Activated T-cell treated with anti-CD3 and anti-CD28 coated beads for 1 hour (primary cell): ENCODE data around the gene KCTD21.
"Not testable (repeated sequence)": the region's sequence is repeated elsewhere in the genome, so short reads cannot be mapped to it uniquely, and the experiment has no call there.

ENCODE experiments used
- DNase-seq: peaks from one replicate; pipeline ENCODE4 v3.0.0-alpha.2; 2020; ENCODE audit warnings: low read depth

The KCTD21 gene, protein sequence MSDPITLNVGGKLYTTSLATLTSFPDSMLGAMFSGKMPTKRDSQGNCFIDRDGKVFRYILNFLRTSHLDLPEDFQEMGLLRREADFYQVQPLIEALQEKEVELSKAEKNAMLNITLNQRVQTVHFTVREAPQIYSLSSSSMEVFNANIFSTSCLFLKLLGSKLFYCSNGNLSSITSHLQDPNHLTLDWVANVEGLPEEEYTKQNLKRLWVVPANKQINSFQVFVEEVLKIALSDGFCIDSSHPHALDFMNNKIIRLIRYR

GRCh38 chr11:78188286-78189173 is at the start of gene KCTD21, which contains the start of gene USP35:
TSS of gene KCTD21 (minus strand) at chr11:78188626. CDS start at chr11:78174554, 14,072 bp downstream.
TSS of gene USP35 (plus strand) at chr11:78188919. CDS start at chr11:78196246, 7,327 bp downstream.
- DNase-seq: peak; percentile 82

DNA sequence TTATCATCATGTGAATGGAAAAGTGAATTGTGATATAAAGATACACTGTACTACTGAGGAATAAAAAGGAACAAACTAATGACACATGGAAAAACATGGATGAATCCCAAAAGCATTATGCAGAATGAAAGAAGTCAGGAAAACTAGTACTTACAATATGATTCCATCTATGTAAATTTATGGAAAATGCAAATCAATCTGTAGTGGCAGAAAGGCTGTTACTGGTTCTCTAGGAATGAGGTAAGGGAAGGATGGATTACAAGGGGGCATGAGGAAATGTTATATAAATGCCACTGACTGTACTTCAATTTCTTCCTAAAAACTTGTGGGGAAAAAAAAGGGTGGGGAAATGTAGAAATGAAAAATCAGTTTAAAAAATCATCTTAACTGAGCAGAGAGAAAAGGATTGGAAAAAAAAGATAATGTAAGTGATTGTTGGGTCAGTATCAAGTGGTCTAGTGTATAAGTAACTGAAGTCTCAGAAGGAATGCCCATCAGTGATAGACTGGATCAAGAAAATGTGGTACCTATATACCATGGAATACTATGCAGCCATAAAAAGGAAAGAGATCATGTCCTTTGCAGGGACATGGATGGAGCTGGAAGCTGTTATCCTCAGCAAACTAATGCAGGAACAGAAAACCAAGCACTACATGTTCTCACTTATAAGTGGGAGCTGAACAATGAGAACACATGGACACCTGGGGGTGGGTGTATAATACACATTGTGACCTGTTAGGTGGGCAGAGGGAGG is 49.0 kb upstream of the KCTD21 start:
- no peak for DNase-seq

GRCh38 chr11:78234006-78234405 is 45.6 kb upstream of the KCTD21 start:
- no peak for DNase-seq

DNA sequence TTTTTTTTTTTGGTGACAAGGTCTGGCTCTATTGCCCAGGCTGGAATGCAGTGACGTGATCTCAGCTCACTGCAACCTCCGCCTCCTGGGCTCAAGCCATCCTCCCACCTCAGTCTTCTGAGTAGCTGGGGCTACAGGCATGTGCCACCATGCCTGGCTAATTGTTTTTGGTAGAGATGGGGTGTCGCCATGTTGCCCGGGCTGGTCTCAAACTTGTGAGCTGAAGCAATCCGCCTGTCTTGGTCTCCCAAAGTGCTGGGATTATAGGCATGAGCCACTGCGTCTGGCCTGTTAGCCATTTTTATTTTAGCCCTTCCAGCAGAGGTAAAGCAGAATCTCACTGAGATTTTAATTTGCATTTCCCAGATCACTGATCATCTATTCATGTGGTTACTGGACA is 44.6 kb upstream of the KCTD21 start:
- not testable (repeated sequence) for DNase-seq

DNA sequence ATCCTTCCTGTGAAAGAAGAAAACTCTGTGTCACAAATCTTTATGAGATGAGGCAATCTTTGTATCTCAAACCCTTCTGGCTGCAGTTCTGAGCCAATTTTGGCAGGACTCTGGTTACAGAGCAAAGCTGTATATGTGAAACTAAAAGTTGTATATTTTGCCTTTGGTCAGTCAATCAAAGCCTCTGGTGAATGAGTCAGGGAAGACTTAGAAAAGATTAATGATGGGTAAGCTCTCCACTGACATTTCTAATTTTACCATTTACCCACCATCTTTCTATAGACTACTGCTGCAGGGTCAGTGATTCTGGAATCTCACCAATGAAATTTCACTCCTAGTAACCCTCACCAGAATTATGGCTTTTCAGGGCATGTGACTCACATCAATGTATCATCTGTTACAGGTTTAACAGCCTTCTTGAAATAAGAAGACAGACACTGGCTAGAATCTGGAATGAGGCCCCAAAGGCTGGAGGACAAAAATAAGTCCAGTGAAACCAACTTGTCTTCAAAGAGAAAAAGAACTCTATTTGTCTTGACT is 43.6 kb upstream of the KCTD21 start:
- DNase-seq: no peak

- DNase-seq: no peak
Measured at GRCh38 chr11:78230161-78230877, 41.9 kb upstream of the KCTD21 start.

DNA sequence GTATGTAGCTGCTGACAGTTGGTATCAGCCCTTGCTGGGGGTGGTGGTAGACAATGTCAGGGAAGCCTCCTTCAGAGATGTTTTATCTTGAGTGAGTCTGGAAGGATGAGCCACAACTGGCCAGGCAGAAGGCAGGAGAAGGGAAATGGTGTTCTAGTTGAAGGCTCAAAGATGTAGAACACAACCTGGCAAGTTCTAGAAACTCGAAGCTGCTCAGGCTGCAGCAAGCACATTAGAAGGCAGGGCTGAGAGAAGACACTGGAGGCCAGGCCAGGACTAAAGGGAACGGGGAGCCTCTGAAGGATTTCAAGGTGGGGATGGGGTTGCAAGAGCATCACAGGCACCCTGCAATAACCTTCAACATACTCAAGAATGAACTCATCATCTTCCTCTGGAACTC is 40.7 kb upstream of the KCTD21 start:
- no peak for DNase-seq

DNA sequence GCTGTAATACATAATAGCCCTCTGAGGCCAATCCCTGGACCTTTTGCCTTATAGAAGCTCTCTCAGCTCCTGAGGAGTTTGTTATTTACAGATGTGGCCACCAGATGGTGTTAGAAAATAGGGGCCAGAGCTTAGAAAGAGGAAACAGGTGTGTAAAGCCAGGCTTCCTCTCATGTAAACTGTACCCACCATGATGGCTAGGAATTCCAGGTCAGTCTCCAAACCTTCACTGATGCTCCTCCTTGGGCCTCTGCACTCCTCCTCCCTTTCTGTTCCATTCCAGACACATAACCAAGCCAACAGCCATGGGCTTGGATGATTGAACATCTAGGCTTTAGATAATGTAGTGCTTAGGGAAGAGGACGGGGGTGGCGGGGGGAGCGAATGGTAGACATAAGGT is 40.0 kb upstream of the KCTD21 start:
- DNase-seq: no peak

- DNase-seq: no peak
Measured at GRCh38 chr11:78227921-78228320, 39.5 kb upstream of the KCTD21 start.

DNA sequence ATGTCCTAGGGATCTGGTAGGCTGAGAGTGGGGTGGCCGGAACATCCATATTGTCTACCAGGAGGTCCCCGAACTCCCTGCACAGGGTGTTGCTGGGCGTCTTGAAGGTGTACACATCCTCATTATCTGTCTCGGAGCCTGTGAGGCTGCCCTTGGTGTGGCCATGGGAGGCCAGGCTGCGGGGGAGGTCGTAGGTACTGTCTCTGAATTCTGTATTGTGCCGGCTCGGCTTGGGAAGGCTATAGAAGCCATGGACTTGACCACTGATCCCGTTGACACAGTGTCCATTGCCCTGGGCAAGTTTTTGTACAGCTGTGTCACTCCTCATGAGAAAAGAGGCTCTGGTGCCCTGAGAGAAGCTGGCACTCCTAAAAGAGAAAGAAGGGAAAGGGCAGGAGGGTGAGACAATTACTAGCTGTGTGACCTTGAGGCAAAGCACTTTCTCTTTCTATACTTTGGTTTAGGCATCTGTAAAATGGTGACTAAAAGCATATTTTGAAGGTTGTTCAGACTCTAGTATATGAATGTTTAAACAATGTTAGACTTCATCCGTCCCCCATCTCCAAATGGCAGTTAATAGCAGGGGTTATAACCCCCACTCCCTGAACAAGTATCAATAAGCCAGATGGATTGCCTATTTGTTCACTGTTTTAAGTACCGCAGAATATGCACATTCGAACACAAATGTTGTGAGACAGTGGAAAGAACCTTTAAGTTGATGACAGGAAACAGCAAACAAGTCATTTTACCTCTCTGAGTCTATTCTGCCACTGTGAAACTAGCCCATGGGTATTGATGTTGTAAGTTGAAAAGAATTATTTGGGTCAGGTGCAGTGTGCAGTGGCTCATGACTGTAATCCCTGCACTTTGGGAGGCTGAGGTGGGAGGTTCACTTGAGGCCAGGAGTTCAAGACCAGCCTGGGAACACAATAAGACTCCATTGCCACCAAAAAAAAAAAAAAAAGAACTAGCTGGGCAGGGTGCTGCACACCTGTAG is 38.6 kb upstream of the KCTD21 start:
- DNase-seq: no peak

GRCh38 chr11:78224906-78225420 is 36.5 kb upstream of the KCTD21 start:
- no peak for DNase-seq

DNA sequence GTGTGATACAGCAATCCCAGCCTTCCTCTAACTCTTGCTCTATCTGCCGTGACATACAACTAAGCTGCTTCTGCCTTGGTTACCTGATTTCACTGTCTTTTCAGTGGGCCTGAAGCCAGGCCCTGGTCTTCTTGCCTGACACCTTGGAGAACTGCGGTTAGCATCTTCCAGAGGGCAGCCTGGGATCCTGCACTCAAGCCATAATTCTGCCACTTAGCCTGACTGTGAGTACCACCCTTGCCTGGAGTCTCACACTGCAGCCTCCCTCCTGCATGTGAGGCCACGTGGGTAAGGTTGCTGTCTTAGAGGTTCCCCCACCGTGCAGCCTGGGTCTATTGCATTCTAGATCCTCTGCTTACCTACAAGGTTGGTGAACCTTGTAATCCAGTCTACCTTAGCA is 36.1 kb upstream of the KCTD21 start:
- DNase-seq: no peak

DNA sequence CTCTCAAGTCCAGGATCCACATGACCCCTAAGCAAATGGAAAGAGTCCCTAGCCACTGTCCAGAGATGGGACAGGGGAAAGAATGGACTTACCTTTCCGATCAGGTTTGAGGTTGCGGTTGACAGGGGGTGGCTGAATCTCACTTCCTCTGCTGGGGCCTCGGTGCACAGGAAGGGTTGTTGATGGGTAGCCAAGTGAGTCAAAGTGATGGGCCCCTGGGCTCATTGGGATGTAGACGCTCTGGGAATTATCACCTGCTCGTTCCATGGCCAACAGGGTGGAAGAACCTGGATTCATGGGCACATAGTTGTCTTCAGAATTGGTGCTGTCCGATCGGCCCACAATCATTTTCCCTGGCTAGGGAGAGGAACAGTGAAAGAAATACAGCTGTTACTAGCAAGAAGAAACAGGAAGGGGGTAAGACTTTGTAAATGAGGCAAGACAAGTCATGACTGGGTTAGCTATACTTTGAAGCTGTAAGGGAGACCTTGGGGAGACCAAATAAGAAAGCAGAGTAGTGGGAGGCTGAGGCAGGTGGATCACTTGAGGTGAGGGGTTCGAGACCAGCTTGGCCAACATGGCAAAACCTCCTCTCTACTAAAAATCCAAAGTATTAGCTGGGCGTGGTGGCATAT is 35.0 kb upstream of the KCTD21 start:
- DNase-seq: no peak

DNA sequence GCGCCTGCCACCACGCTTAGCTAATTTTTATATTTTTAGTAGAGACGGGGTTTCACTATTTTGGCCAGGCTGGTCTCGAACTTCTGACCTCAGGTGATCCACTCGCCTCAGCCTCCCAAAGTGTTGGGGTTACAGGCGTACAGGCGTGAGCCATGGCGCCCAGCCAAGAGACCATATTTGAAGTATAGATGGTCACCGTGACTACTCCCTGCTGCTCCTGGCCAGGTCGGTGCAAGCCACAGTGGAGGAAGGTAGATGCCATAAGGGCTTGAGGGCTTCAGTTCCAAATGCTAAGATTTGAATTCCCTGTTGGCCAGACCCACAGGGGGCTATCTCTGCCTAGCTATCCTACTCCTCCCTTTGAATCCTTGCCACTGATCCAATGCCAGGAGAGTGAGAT is 34.3 kb upstream of the KCTD21 start:
- DNase-seq: not testable (repeated sequence)

DNA sequence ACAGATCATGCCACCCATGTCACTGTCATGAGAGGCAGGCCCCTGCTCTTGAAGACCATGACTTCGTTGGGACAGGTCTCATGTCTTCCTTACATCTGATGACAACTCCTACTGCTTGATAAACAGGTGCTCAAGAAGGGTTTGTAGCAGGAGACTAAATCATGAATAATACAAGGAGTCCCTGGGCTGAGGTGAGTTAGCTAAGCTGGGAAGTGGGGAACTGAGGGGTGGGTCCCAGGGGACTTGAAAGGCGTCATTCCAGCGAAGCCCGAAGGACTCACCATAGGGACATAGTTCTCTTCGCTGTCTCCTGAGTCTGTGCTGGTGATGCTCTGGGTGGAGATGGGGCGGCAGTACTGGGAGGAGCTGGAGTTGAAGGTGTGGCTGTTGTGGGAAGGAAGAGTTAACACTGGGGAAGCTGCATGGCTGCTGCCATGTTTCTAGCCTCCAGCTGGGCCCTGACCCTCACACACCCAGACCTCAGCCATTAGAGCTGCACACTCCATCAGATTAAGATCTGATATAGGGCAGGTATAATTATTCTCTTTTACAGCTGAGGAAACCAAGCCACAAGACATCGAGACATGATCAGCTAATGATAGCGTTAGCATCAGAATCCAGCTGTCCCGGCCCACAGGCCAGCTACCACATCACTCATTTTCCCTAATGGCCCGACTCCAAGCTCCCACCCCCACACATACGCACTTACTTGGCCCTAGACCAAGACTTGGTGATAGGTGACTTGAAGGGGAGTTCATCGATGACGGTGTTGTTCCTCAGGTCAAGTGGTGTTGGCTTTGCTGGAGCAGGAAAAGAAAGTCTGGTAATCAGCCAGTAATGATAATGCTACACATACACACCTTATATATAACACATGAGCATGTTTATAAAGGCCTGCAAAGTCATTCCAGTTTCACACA is 33.2 kb upstream of the KCTD21 start:
- no peak for DNase-seq

GRCh38 chr11:78220218-78221157 is 32.1 kb upstream of the KCTD21 start:
- no peak for DNase-seq

- DNase-seq: no peak
Measured at GRCh38 chr11:78219493-78220217, 31.2 kb upstream of the KCTD21 start.
